MG63 (cell line): ENCODE data around the gene RGS7BP. TPM values are rescaled to one million over a fixed set of nuclear protein-coding genes. Genes with fewer than 3 reads are reported as not detected.
A peak's percentile ranks its signal among the peaks of the same experiment; 100 is the strongest.

Experiments
- DNase-seq: peaks from one replicate; pipeline ENCODE4 v3.0.0-alpha.2; 2020
- H3K27me3 ChIP-seq: fragments of 250-450 bp; sonication (Bioruptor Pico); 2 replicates; pipeline ENCODE4 v1.5.1; 2020; ENCODE audit warnings: mild to moderate bottlenecking, moderate library complexity
- H3K36me3 ChIP-seq: fragments of 250-450 bp; sonication (Bioruptor Pico); 2 replicates; pipeline ENCODE4 v1.5.1; 2020; ENCODE audit warnings: mild to moderate bottlenecking, moderate library complexity
- H3K4me3 ChIP-seq: fragments of 250-450 bp; sonication (Bioruptor Pico); 2 replicates; pipeline ENCODE4 v1.5.1; 2020; ENCODE audit warnings: mild to moderate bottlenecking, moderate library complexity
- H3K9me3 ChIP-seq: fragments of 250-450 bp; sonication (Bioruptor Pico); 2 replicates; pipeline ENCODE4 v1.5.1; 2020; ENCODE audit warnings: mild to moderate bottlenecking, moderate library complexity
- total RNA-seq: library from RNA; depleted of rRNA; stranded (reverse); fragments of >200 nt; shearing (Covaris generic); gene quantifications from 2 replicates; pipeline ENCODE4 v1.2.3, GENCODE V29; 2014; ENCODE audit warnings: low replicate concordance; rRNA removed

The RGS7BP gene
- total RNA-seq = not detected in 2 replicates

DNA sequence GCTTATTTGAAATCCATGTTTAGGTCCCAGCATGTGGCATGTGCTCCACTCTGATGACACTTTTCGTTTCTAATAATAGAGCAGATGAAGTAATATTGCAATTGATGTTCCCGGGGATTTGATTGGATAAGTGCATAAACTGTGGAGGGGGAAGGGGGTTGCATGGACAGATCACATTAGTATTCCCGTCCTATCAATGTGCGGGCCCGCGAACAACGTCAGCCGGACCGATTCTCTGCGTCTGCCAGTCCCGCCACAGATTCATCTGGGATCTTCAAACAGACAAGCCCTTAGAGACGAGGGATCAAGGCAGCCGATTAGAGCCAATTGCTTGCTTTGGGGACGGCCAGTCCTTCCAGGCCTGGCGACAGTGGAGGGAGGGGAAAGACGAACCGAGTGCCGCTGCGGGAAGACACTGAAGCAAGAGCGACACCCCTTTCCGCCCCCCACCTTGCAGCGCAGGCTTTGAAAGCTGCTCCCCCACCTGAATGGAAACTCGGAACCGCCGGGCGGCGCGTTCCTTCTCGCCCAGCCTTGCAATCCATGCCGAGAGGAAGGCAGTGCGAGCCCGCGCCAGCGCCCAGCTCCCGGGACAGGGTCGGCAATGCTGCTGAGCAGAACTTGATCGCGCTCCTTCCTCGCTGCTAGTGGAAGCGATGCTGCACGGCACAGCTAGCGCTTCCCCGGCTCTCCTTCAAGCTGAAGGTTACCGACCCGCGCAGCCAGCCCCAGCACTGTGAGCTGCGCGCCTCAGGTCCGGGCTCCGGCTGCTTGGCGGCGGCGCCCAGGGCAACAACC is at the start of gene RGS7BP:
Gene RGS7BP, plus strand, starts transcription at position 247 of the 798 bp plus-strand sequence. CDS start 610 bp downstream, outside the sequence.
- Histone ChIP-seq H3K4me3 (no peak within 1 kb of the TSS), H3K36me3 (no peaks in the 10 kb centered on the region), H3K9me3 (no peaks in the 10 kb centered on the region), H3K27me3 (peaks cover 20% of the 10 kb centered on the region)
- DNase-seq = peak; percentile 29

DNA sequence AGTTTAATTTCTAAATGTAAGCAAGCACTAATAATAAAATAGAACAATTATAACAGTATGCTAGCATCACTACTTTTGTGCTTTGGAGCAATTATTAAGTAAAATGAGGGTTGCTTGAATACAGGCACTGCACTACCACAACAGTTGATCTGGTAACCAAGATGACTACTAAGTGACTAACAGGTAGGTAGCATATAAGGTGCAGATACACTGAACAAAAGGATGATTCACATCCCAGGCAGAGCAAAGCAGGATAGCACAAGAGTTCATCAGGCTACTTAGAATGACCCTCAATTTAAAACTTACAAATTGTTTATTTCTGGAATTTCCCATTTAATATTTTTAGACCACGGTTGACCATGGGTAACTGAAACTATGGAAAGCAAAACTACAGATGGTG is 48.0 kb upstream of the RGS7BP start:
- DNase-seq = no peak
- H3K36me3 ChIP-seq = no peaks in the 10 kb centered on the region

DNA sequence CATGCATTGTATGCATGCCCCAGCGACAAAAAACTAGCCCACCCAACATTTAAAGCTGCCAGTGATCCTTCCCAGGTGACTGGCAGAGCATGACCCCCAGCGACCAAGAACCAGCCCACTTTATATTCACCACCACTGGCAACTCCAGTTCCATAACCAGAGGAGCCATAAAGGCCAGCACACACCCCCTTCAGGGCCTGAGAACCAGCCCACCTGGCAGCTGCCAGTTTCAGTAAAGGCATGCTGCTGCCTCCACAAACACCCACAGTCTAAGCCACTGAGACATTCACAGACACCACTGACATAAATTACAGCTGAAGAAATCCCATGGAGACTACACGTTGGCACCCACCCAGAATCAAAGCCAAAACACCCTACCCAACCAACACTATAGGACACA is 46.9 kb upstream of the RGS7BP start:
- Histone ChIP-seq H3K36me3 (no peaks in the 10 kb centered on the region), H3K27me3 (no peaks in the 10 kb centered on the region), H3K4me3 (no peak overlapping the region), H3K9me3 (no peaks in the 10 kb centered on the region)
- DNase-seq = no peak

More for the DNA sequence above, 48.0 kb upstream of the RGS7BP start:
- no peaks in the 10 kb centered on the region for H3K9me3 ChIP-seq
- no peak overlapping the region for H3K4me3 ChIP-seq
- H3K27me3 ChIP-seq = no peaks in the 10 kb centered on the region

DNA sequence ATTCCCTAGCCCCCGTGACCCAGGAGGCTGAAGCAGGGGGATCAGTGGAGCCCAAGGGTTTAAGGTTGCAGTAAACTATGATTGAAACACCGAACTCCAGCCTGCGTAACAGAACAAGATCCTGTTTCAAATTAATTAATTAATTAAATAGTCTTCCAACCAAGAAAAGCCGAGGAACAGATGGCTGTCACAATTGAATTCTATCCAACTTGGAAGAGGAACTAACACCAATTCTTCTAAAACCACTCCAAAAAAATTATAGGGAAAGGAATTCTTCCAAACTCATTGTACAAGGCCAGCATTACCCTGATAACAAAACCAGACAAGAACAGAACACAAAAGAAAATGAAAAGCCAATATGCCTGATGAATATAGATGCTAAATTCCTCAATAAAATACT is 43.4 kb upstream of the RGS7BP start:
- no peak overlapping the region for H3K4me3 ChIP-seq
- no peaks in the 10 kb centered on the region for H3K27me3 ChIP-seq
- DNase-seq = no peak
- H3K36me3 ChIP-seq = no peaks in the 10 kb centered on the region
- H3K9me3 ChIP-seq = no peaks in the 10 kb centered on the region

DNA sequence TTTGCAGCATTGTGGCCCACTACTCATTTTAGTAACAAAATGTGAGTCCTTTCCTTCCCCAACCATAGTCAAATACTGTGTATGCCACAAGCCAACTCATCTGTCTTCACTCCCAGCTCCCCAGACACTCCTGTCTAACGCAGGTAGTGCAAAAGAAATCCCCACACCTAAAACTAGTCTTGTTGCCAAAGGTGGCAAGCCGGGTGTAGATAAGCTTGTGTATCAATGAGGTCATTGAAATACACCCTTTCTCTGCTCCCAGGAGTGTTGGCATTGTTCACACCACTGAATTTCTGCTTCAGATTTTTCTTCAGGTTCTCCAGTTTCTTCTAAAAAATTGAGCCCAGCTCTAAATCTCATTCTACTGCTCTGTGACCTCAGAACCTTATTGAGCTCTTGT is 19.7 kb upstream of the RGS7BP start:
- H3K36me3 ChIP-seq = no peaks in the 10 kb centered on the region
- no peaks in the 10 kb centered on the region for H3K27me3 ChIP-seq
- no peak overlapping the region for H3K4me3 ChIP-seq
- no peaks in the 10 kb centered on the region for H3K9me3 ChIP-seq
- DNase-seq = no peak

DNA sequence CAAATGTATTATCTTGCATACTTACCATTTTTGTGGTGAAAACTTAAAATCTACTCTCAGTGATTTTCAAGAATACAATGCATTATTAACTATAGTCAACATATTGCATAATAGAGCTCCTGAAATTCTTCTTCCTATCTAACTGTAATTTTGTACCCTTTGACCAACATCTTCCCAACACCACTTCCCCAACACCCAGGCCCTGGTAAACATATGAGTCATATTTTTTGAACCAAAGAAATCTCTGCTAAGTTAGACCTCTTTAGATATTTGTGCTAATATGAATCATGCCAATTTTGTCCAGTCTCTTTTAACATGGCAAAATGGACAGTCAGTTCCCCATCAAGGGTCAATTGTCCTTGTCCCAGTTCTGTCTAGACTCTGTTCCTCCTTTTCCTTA is 18.5 kb upstream of the RGS7BP start:
- no peak for DNase-seq

DNA sequence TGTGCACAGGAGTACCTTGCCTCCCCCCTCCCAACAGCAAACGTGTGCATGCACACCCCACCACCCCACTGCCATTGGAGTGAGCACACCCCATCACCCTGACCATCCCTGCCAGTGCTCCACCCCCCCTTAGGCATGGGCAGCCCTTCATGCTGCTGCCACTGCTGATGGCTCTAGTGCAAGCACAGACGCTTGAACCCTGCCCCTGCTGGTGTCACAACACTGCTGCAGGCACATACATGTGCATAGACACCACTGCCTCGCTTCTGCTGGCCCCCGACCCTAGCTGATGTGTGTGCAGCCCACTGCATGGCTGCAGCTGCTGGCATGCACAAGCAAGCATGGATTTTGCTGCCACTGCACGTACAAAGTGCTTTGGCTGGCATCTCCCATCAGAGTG is 16.0 kb upstream of the RGS7BP start:
- DNase-seq = no peak
- no peaks in the 10 kb centered on the region for H3K36me3 ChIP-seq
- no peaks in the 10 kb centered on the region for H3K27me3 ChIP-seq
- H3K9me3 ChIP-seq = no peaks in the 10 kb centered on the region
- H3K4me3 ChIP-seq = no peak overlapping the region

More for the DNA sequence above, 18.5 kb upstream of the RGS7BP start:
- H3K4me3 ChIP-seq = no peak overlapping the region
- no peaks in the 10 kb centered on the region for H3K27me3 ChIP-seq
- H3K9me3 ChIP-seq = no peaks in the 10 kb centered on the region
- H3K36me3 ChIP-seq = no peaks in the 10 kb centered on the region

DNA sequence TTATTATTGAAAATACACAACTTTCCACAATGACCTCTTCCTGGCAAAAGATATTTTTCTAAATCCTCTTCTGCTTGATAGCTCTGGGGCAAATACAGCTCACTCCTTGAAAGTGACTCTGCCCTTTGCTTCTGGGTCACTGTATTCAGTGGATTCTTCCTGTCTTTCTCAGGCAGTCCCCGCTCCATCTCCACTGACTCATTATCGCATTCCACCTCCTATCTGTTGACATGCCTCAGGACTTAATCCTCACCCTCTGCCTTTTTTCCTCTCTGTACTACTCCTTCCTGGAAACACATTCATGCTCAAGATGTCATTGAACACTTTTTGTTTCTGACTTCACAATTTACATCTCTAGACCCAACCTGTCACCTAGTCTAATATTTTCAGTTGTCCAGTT is 8.4 kb upstream of the RGS7BP start:
- no peaks in the 10 kb centered on the region for H3K9me3 ChIP-seq
- no peaks in the 10 kb centered on the region for H3K27me3 ChIP-seq
- H3K36me3 ChIP-seq = no peaks in the 10 kb centered on the region
- no peak overlapping the region for H3K4me3 ChIP-seq
- no peak for DNase-seq

DNA sequence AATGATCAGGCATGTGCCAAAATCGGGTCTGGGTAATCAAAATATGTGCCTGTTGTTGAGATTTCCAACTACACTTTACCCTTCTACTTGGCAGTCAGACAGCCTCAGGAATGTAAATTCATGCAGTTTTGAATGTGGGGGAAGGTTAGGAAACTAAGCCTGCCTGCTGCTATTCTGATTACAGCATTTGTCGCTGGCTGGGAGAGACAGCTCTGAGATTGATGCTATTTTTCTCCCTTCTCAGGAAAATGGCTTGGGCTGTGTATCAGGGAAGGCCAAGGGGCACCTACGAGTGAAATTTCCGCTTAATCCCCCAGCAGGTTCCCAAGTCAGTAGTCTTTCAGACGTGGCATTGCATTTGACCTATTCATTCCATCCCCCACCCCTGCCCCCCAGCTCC is 3.6 kb upstream of the RGS7BP start:
- H3K9me3 ChIP-seq = no peaks in the 10 kb centered on the region
- no peak for DNase-seq
- H3K4me3 ChIP-seq = no peak overlapping the region
- no peaks in the 10 kb centered on the region for H3K36me3 ChIP-seq
- H3K27me3 ChIP-seq = peaks cover 18% of the 10 kb centered on the region

DNA sequence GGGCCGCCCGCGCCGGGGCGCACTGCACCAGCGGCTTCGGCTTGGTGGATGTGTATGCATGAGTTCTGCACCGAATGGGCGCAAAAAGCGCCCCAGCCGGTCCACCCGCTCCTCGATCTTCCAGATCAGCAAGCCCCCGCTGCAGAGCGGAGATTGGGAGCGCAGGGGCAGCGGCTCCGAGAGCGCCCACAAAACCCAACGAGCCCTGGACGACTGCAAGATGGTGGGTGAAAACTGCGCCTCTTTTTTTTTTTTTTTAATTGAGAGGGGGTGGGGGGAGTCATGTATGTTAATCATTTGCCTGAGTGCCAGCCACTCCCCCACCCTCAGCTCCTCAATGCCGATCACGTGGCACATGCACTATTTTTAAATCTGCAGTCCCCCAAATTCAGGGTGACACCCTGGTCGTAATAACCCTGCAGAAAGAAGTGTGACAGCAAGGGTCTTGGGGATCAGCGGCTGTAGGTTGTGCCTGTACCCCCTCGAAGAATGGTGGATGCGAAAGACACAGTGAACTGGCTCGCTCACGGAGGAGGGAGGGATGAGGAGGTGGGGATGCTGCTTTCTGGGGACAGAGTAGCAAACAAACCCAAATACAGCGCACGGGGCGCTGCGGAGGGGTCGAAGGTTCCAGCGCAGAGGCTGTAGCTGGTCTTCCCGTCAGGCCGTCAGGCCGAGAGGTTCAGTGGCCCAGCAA is 900 bp downstream of the RGS7BP start:
- Histone ChIP-seq H3K27me3 (peaks cover 20% of the 10 kb centered on the region), H3K36me3 (no peaks in the 10 kb centered on the region), H3K4me3 (no peak overlapping the region), H3K9me3 (no peaks in the 10 kb centered on the region)
- no peak for DNase-seq

DNA sequence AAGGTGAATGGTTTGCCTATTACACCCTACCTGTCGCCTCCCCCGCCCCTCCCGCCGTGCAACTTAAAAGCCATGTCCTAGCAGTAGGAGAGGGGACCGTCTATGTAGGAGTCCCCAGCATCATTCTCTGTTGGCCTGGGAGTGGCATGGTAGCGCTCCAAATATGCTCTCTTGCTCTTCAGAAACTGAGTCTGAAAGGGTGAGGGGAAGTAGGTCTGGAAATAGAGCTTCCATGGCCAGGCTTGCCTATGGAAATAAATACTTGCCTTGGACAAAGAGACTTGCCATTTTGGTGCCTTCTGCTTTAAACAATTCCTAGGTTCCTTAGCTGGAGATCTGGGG is 1.4 kb downstream of the RGS7BP start:
- H3K4me3 ChIP-seq = no peak overlapping the region
- H3K36me3 ChIP-seq = no peaks in the 10 kb centered on the region
- H3K9me3 ChIP-seq = no peaks in the 10 kb centered on the region
- peaks cover 20% of the 10 kb centered on the region for H3K27me3 ChIP-seq
- DNase-seq = no peak

DNA sequence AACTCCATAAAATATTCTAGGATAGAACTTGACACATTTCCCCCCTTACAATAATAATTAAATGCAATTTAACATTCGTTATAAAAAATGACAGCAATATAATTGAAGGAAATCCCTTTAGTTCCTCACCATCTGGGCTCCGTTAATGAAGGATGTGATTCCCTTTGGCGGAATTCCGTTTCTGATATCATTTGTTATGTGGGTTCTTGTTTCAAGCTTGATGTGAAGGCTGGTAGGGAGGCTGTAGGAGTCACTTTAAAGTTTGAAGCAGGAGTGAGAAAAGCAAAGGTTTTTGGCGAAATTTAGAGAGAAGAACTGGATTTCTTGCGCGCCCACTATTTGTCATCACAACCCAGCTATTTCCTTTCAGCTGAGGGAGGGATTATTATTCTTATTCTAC is 4.0 kb downstream of the RGS7BP start:
- Histone ChIP-seq H3K27me3 (peaks cover 20% of the 10 kb centered on the region), H3K9me3 (no peaks in the 10 kb centered on the region), H3K4me3 (no peak overlapping the region), H3K36me3 (no peaks in the 10 kb centered on the region)
- no peak for DNase-seq

DNA sequence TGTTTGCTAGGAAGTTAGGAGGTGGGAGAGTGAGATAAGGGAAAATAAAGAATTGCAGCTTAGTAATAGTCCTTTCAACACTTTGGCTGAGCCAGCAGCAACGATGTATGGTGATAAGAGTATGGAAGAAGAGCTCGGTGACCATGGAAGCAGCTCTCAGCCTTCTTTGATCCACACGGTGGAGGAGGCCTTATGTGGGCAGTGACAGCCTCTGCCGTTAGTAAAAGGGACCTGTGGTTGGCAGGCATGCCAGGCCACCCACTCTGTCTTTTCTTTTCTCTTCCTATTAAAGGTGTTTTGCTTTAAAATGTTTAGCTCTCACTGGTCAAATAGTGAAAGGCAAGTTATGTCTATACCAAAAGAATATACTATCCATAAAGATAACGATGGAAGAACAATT is 7.7 kb downstream of the RGS7BP start:
- no peak overlapping the region for H3K4me3 ChIP-seq
- H3K9me3 ChIP-seq = no peaks in the 10 kb centered on the region
- no peaks in the 10 kb centered on the region for H3K36me3 ChIP-seq
- H3K27me3 ChIP-seq = no peaks in the 10 kb centered on the region
- no peak for DNase-seq

DNA sequence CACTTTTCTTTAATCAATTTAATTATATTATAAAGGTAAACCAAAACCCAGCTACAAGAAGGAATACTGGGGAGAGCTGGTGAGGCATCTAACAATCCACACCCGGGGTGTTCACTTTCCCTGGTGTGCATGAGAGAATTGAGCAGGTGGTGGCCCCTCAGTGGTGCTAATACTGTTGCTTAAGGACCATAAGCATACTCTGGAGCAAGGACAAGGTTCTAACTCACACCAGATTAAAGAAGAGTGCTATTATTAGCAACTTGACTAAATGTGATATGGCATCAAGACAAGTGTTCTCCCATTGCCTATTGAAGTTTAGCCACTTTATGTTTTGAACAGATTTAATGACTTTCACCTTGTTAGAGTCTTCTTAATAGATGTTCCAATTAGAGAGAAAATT is 8.8 kb downstream of the RGS7BP start:
- no peak for DNase-seq
- Histone ChIP-seq H3K4me3 (no peak overlapping the region), H3K27me3 (no peaks in the 10 kb centered on the region), H3K36me3 (no peaks in the 10 kb centered on the region), H3K9me3 (no peaks in the 10 kb centered on the region)

DNA sequence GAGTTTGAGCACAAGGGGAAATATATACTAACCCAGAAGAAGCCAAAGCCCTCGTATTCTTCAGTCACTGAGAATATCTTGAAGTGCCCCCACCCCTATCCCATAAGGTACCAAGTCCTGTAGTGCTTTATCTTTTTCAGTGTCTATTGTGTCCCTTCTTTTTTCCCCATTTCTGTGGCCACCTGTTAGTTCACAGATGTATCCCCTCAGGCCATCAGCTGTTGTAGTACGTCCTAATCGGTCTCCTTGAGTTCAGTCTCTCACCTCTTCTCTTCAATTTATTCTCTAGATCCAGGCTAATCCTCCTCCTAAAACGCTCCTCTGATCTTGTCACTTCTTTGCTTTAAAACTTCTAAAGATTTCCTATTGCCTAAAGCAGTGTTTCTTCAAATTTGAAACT is 10.4 kb downstream of the RGS7BP start:
- Histone ChIP-seq H3K4me3 (no peak overlapping the region), H3K27me3 (no peaks in the 10 kb centered on the region; the same call in 1 of the 2 replicates), H3K36me3 (no peaks in the 10 kb centered on the region), H3K9me3 (no peaks in the 10 kb centered on the region)
- DNase-seq = no peak

DNA sequence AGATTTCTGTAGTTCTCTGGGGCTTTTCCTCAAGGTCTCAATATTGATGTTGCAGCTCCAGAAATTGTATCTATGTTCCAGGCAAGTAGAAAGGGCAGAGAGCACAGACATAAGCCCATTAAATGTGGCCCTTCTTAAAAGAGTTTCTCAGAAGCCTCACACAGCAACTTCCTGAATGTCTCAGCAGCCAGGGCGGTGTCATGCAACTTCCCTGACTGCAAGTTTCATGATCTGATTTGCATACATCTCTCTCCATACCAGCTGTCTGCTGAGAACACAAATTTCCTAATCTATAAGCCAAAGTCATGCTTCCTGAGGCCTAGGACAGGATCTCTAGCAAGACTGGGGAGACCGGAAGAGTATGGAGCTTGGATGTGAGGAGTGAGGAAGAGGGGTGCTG is 13.0 kb downstream of the RGS7BP start:
- Histone ChIP-seq H3K4me3 (no peak overlapping the region), H3K9me3 (no peaks in the 10 kb centered on the region), H3K27me3 (no peaks in the 10 kb centered on the region; the same call in 1 of the 2 replicates), H3K36me3 (no peaks in the 10 kb centered on the region)
- no peak for DNase-seq

DNA sequence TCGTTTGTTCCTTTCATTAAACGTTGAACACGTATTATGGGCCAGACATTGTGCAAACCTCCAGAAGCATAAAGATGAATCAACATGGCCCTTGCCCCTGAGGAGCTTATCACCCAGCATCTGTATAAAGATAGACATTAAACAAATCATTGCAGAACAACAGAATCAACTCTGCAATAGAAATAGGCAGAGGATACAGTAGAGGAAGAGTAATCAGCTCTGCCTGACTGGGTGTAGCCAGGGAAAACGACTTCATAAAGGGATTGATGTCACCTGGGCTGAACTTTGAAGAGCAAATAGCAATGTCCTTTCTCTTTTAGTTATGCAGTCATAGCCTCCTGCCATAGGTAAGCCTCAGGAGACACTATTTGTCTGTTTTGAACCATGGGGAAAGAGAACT is 13.4 kb downstream of the RGS7BP start:
- H3K27me3 ChIP-seq = no peaks in the 10 kb centered on the region; the same call in 1 of the 2 replicates
- no peak overlapping the region for H3K4me3 ChIP-seq
- no peaks in the 10 kb centered on the region for H3K36me3 ChIP-seq
- no peaks in the 10 kb centered on the region for H3K9me3 ChIP-seq
- no peak for DNase-seq
